Fibroblast of gingiva (primary cell): ENCODE measurements around the gene IL17RB.

ENCODE experiments used
- DNase-seq: peaks from one replicate; pipeline ENCODE4 v3.0.0-alpha.2; 2011; ENCODE audit warnings: low read depth

Gene IL17RB

GRCh38 chr3:53833053-53833645 is 13.2 kb upstream of the IL17RB start:
- DNase-seq, result no peak

GRCh38 chr3:53833700-53834099 is 12.7 kb upstream of the IL17RB start:
- no peak for DNase-seq

GRCh38 chr3:53834429-53835095 is 11.8 kb upstream of the IL17RB start:
- DNase-seq, result no peak

- DNase-seq, result no peak
Observed at GRCh38 chr3:53835257-53835656, 11.1 kb upstream of the IL17RB start.

GRCh38 chr3:53836084-53836872 is 10.1 kb upstream of the IL17RB start:
- DNase-seq, result no peak

- no peak for DNase-seq
Observed at GRCh38 chr3:53837331-53837730, 9.0 kb upstream of the IL17RB start.

GRCh38 chr3:53841296-53841695 is 5.1 kb upstream of the IL17RB start:
- DNase-seq, result no peak

GRCh38 chr3:53842436-53843194 is 3.8 kb upstream of the IL17RB start:
- DNase-seq, result no peak

- no peak for DNase-seq
Observed at GRCh38 chr3:53843195-53844177, 2.9 kb upstream of the IL17RB start.

- no peak for DNase-seq
Observed at GRCh38 chr3:53844262-53845102, 1.9 kb upstream of the IL17RB start.

GRCh38 chr3:53845103-53845880 is 1.1 kb upstream of the IL17RB start:
- DNase-seq, result peak; percentile 16

GRCh38 chr3:53845881-53846133 is 561 bp upstream of the IL17RB start:
- no peak for DNase-seq

GRCh38 chr3:53846851-53847155 is 435 bp downstream of the IL17RB start:
- DNase-seq, result no peak

- no peak for DNase-seq
Observed at GRCh38 chr3:53849916-53850315, 3.5 kb downstream of the IL17RB start.

- peak; percentile 15 for DNase-seq
Observed at GRCh38 chr3:53850895-53851294, 4.5 kb downstream of the IL17RB start.

GRCh38 chr3:53856964-53857363 is 10.6 kb downstream of the IL17RB start:
- DNase-seq, result no peak

- no peak for DNase-seq
Observed at GRCh38 chr3:53858096-53858741, 11.9 kb downstream of the IL17RB start.

GRCh38 chr3:53859178-53859577 is 12.8 kb downstream of the IL17RB start:
- DNase-seq, result no peak

- no peak for DNase-seq
Observed at GRCh38 chr3:53860196-53860595, 13.8 kb downstream of the IL17RB start.

- DNase-seq, result no peak
Observed at GRCh38 chr3:53862241-53862640, 15.9 kb downstream of the IL17RB start.
